ENCODE results near the gene ZNF764. TPM values are rescaled to one million over a fixed set of nuclear protein-coding genes. Genes with fewer than 3 reads are reported as not detected.

Gene ZNF764
- total and polyA plus RNA-seq, 9 of the 15 experiments (the other 6 are each of a cell fraction or from before 2014, with no cell fraction given) = 0.69 to 10.1 (median 4.1) TPM

DNA sequence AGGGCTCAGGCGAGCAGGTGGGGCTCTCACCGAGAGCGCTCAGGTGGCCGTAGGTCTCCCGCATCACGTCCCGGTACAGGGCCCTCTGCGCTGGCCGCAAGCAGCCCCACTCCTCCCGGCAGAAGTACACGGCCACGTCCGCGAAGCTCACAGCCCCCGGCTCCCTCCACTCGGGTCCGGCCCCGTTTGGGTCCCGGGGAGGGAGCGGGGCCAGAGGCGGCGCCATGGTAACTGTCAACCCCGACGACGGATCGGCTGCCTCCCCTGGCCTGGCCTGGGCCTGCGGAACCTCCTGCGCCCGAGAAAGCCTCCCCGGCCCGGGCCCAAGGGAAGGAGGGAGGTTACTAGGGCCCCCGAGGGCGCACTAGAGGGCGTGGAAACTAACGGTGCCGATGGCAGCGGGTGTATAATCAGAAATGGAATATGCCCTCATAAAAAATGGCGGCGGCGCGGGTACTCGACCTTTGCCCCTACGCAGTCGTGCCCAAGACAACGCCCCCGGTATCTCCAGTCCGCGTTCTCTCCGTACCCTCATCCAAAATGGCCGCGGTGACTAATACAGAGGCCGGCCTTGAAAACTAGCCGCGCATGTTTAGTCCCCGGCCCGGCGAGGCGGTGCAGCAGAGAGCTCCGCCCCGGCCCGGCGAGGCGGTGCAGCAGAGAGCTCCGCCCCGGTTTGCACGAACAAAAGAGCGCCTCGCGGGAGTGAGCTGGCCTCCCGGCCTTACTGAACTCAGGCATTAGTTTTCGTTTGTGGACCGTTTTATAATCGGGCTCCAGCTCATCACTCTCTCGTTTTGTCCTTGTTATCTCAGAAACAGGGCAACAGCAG, at the start of gene ZNF764 (continued):
- TF ChIP-seq XRCC4 (IDR thresholded peaks at IDR 0.05; ENCODE audit: extremely low read depth, insufficient read depth, insufficient read length) (no peak), ZNF184 (CRISPR knock-in tag; IDR thresholded peaks at IDR 0.05) (no peak), SLC30A9 (CRISPR knock-in tag; IDR thresholded peaks at IDR 0.05) (no peak), ARHGAP35 (IDR thresholded peaks at IDR 0.05; ENCODE audit: partially characterized antibody) (no peak), ADNP (tag; IDR thresholded peaks at IDR 0.05) (no peak), KAT2B (IDR thresholded peaks at IDR 0.05; ENCODE audit: low read depth, low read length) (no peak), TSC22D4 (tag; IDR thresholded peaks at IDR 0.05) (no peak), NBN (IDR thresholded peaks at IDR 0.05; ENCODE audit: low read depth) (0 out of 2 replicates have a peak, but pooled peaks have one; percentile 66), MAFK (IDR thresholded peaks at IDR 0.05; ENCODE audit: low read length) (no peak), MED1 (CRISPR knock-in tag; IDR thresholded peaks at IDR 0.05; ENCODE audit: borderline replicate concordance) (no peak), NR2C1 (IDR thresholded peaks at IDR 0.05) (peak; percentile 98), NR2C1 (tag; IDR thresholded peaks at IDR 0.05) (peak; percentile 100), POLR2A (conservative IDR thresholded peaks at IDR 0.05) (peak; percentile 75), PTRF (tag; IDR thresholded peaks at IDR 0.05) (no peak), POLR2H (tag; IDR thresholded peaks at IDR 0.05; ENCODE audit: low read depth) (peak; percentile 90), BRD9 (IDR thresholded peaks at IDR 0.05; ENCODE audit: low read depth, partially characterized antibody) (no peak), POLR2AphosphoS5 (IDR thresholded peaks at IDR 0.05; ENCODE audit: control insufficient read depth, insufficient read depth, low read depth, low read length) (0 out of 2 replicates have a peak, but pooled peaks have one; percentile 36), ESRRB (CRISPR knock-in tag; IDR thresholded peaks at IDR 0.05; ENCODE audit: borderline replicate concordance) (no peak), ZNF217 (CRISPR knock-in tag; IDR thresholded peaks at IDR 0.05) (no peak), ZNF57 (CRISPR knock-in tag; IDR thresholded peaks at IDR 0.05) (no peak), SMARCA4 (IDR thresholded peaks at IDR 0.05) (no peak), CREB1 (IDR thresholded peaks at IDR 0.05) (no peak; the same call in 1 of the 2 replicates), CREB1 (CRISPR knock-in tag; IDR thresholded peaks at IDR 0.05) (no peak), SMARCB1 (IDR thresholded peaks at IDR 0.05; ENCODE audit: insufficient read length, low read depth) (no peak), NR3C1 (CRISPR knock-in tag; IDR thresholded peaks at IDR 0.05) (no peak), ZNF551 (CRISPR knock-in tag; IDR thresholded peaks at IDR 0.05) (no peak), HDAC3 (IDR thresholded peaks at IDR 0.05; ENCODE audit: borderline replicate concordance, partially characterized antibody) (no peak), SMAD3 (CRISPR knock-in tag; conservative IDR thresholded peaks at IDR 0.05) (no peak)

Measured in K562 (cell line).